Measurements from ENCODE around the gene SWI5. TPM values are rescaled to one million over a fixed set of nuclear protein-coding genes. Genes with fewer than 3 reads are reported as not detected.
A peak's percentile ranks its signal among the peaks of the same experiment; 100 is the strongest.

The SWI5 gene
- total and polyA plus RNA-seq, 2 experiments from 2014 or later = 43.3 to 60.7 TPM

- in situ Hi-C loops (cut with MboI) = no loop called here
- Histone ChIP-seq H3K9me2 (ENCODE audit: insufficient read depth) (no peaks in the 10 kb centered on the region), H4K20me1 (ENCODE audit: insufficient read depth) (no peaks in the 10 kb centered on the region), H3K27me3 (replicated peaks; ENCODE audit: insufficient read depth) (no peaks in the 10 kb centered on the region), H3K36me3 (ENCODE audit: low read depth) (peaks cover 14% of the 10 kb centered on the region), H3K27ac (no peak overlapping the region), H3K4me1 (ENCODE audit: insufficient read depth) (no peaks in the 10 kb centered on the region), H3K9ac (no peak overlapping the region), H3F3A (ENCODE audit: insufficient read depth) (peaks cover 24% of the 10 kb centered on the region; the same call in 1 of the 2 replicates), H3K4me2 (ENCODE audit: unreplicated experiment) (no peak overlapping the region), H3K79me2 (ENCODE audit: insufficient read depth) (no peaks in the 10 kb centered on the region), H2AFZ (no peak overlapping the region), H3K9me3 (ENCODE audit: low read depth) (no peaks in the 10 kb centered on the region), H3K4me3 (no peak overlapping the region)
- no peak for DNase-seq
- no peak for TF ChIP-seq EZH2 (IDR thresholded peaks at IDR 0.05; ENCODE audit: insufficient read depth, poor library complexity, severe bottlenecking)
- no peak for TF ChIP-seq EZH2phosphoT487 (IDR thresholded peaks at IDR 0.05; ENCODE audit: insufficient read depth, low read depth)
- 88 to 98% methylated on average over 6 to 7 of the region's 7 CpGs for WGBS, 2 experiments (ENCODE audit: low coverage in 1 of 2, low lambda C conversion rate in 2 of 2, missing lambda C conversion rate in 2 of 2)
These were observed 22.1 kb upstream of the SWI5 start for GRCh38 chr9:128253991-128254346.

GRCh38 chr9:128254362-128254761 lies 21.7 kb upstream of the SWI5 start:
- Histone ChIP-seq H3K27ac (no peak overlapping the region), H3K4me3 (no peak overlapping the region), H2AFZ (no peak overlapping the region), H3K79me2 (ENCODE audit: insufficient read depth) (no peaks in the 10 kb centered on the region), H3K4me1 (ENCODE audit: insufficient read depth) (no peaks in the 10 kb centered on the region), H4K20me1 (ENCODE audit: insufficient read depth) (no peaks in the 10 kb centered on the region), H3F3A (ENCODE audit: insufficient read depth) (peaks cover 24% of the 10 kb centered on the region; the same call in 1 of the 2 replicates), H3K27me3 (replicated peaks; ENCODE audit: insufficient read depth) (no peaks in the 10 kb centered on the region), H3K4me2 (ENCODE audit: unreplicated experiment) (no peak overlapping the region), H3K9ac (no peak overlapping the region), H3K36me3 (ENCODE audit: low read depth) (peaks cover 17% of the 10 kb centered on the region), H3K9me2 (ENCODE audit: insufficient read depth) (no peaks in the 10 kb centered on the region), H3K9me3 (ENCODE audit: low read depth) (no peaks in the 10 kb centered on the region)
- no peak for DNase-seq
- in situ Hi-C loops (cut with MboI) = no loop called here
- WGBS, 2 experiments (ENCODE audit: low coverage in 1 of 2, low lambda C conversion rate in 2 of 2, missing lambda C conversion rate in 2 of 2) = 92 to 98% methylated on average over 8 to 20 of the region's 20 CpGs
- no peak for TF ChIP-seq EZH2 (IDR thresholded peaks at IDR 0.05; ENCODE audit: insufficient read depth, poor library complexity, severe bottlenecking)
- no peak for TF ChIP-seq EZH2phosphoT487 (IDR thresholded peaks at IDR 0.05; ENCODE audit: insufficient read depth, low read depth)

DNA sequence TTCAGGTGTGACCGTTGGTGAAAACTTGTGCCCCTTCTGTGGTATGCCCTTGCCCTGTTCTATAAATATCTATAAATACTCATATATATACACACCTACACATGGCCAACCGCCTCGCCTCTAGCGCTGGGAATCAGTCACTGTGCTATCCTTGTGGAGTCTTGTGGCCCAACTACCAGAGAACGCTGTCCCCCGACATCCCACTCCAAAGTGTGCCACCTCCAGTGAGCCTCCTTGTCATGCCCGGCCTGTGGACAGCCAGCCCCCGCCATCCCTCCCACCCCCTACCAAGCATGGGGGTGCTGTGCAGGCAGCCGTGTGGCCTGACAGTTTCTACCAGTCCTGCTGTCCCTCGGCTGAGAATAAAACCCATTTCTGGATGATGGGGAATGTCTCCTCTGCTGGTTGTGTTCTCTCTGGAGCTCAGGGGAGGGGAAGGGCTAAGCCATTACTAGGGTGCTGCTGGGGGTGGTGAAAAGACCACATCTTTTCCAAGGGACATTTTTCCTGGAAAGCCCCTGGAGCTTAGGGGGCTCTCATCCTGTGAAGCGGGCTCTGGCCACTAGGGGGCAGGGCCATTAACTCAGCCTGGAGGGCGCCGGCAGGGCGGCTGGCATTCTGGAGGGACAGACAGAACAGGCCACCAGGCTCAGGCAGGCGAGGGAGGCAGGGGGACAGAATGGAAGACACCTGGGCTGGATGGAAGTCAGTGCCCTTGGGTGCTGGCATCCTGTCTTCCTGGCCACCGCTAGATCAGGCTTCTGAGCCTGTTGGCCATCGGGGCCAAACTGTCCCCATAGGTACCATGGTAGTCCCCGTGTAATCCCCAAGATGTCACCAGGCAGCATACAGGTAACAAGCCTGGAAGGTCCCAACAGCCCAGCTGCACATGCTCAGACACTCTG lies 21.0 kb upstream of the SWI5 start:
- in situ Hi-C loops (cut with MboI) = no loop called here
- Histone ChIP-seq H3K79me2 (ENCODE audit: insufficient read depth) (no peaks in the 10 kb centered on the region), H3K9ac (no peak overlapping the region), H3K36me3 (ENCODE audit: low read depth) (peaks cover 17% of the 10 kb centered on the region), H3K27ac (no peak overlapping the region), H3K27me3 (replicated peaks; ENCODE audit: insufficient read depth) (no peaks in the 10 kb centered on the region), H3K4me3 (no peak overlapping the region), H4K20me1 (ENCODE audit: insufficient read depth) (no peaks in the 10 kb centered on the region), H3K9me2 (ENCODE audit: insufficient read depth) (no peaks in the 10 kb centered on the region), H2AFZ (no peak overlapping the region), H3F3A (ENCODE audit: insufficient read depth) (peaks cover 24% of the 10 kb centered on the region; the same call in 1 of the 2 replicates), H3K4me2 (ENCODE audit: unreplicated experiment) (no peak overlapping the region), H3K9me3 (ENCODE audit: low read depth) (no peaks in the 10 kb centered on the region), H3K4me1 (ENCODE audit: insufficient read depth) (no peaks in the 10 kb centered on the region)
- peak; percentile 76 for DNase-seq
- TF ChIP-seq EZH2phosphoT487 (IDR thresholded peaks at IDR 0.05; ENCODE audit: insufficient read depth, low read depth) (no peak), EZH2 (IDR thresholded peaks at IDR 0.05; ENCODE audit: insufficient read depth, poor library complexity, severe bottlenecking) (no peak)
- 50 to 54% methylated on average over 18 of the region's 18 CpGs for WGBS, 2 experiments (ENCODE audit: low coverage in 1 of 2, low lambda C conversion rate in 2 of 2, missing lambda C conversion rate in 2 of 2)

DNA sequence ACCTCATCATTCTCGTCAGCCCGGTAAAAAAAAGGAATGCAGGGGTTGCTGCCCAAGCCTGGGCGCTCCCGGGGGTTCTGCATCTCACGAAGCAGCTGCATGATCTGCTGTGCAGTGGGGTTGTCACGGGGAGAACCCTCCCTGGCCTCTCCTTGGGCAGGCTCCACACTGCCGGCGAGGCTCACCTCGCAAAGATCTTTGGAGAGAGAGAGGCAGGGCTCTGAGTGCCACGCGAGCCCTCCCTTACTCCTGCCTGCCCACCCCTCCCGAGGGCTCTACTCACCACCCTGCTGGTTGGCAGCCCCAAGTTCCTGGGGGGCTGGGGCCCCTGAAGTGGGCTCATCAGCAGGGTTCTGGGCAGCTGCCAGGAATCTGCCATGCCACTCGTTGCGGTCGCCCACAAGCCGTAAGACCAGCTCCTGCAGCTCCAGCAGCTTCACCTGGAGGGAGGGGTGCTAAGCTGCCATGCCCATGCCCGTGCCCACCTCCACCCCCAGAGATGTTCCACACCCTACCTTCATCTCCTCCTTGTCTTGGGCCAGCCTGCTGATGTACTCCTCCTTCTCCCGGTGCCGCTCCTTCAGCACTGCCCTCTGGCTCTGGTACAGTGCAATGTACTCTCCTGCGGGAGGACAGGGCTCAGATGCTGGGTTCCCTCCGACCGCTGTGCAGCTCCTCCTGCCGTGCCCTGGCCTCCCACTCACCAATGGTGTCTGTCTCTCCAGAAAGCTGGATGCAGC lies 18.8 kb upstream of the SWI5 start:
- Histone ChIP-seq H3K9ac (no peak overlapping the region), H3K4me1 (ENCODE audit: insufficient read depth) (no peaks in the 10 kb centered on the region), H3K27me3 (replicated peaks; ENCODE audit: insufficient read depth) (no peaks in the 10 kb centered on the region), H3F3A (ENCODE audit: insufficient read depth) (peaks cover 37% of the 10 kb centered on the region; the same call in 1 of the 2 replicates), H3K27ac (no peak overlapping the region), H3K4me3 (no peak overlapping the region), H3K36me3 (ENCODE audit: low read depth) (peaks cover 30% of the 10 kb centered on the region), H2AFZ (no peak overlapping the region), H3K9me2 (ENCODE audit: insufficient read depth) (no peaks in the 10 kb centered on the region), H3K79me2 (ENCODE audit: insufficient read depth) (peaks cover 8% of the 10 kb centered on the region; the same call in 1 of the 2 replicates), H4K20me1 (ENCODE audit: insufficient read depth) (no peaks in the 10 kb centered on the region), H3K9me3 (ENCODE audit: low read depth) (no peaks in the 10 kb centered on the region), H3K4me2 (ENCODE audit: unreplicated experiment) (no peak overlapping the region)
- 77 to 85% methylated on average over 19 to 23 of the region's 23 CpGs for WGBS, 2 experiments (ENCODE audit: low coverage in 1 of 2, low lambda C conversion rate in 2 of 2, missing lambda C conversion rate in 2 of 2)
- DNase-seq = no peak
- in situ Hi-C loops (cut with MboI) = no loop called here
- TF ChIP-seq EZH2phosphoT487 (IDR thresholded peaks at IDR 0.05; ENCODE audit: insufficient read depth, low read depth) = no peak
- no peak for TF ChIP-seq EZH2 (IDR thresholded peaks at IDR 0.05; ENCODE audit: insufficient read depth, poor library complexity, severe bottlenecking)
